NCI-H128 (cell line): ENCODE results near the gene CABP5.

ENCODE experiments used
- DNase-seq: peaks from one replicate; lab custom pipeline; 2025; ENCODE audit not compliant: unreplicated experiment; lab: John Stamatoyannopoulos, UW

The CABP5 gene

DNA sequence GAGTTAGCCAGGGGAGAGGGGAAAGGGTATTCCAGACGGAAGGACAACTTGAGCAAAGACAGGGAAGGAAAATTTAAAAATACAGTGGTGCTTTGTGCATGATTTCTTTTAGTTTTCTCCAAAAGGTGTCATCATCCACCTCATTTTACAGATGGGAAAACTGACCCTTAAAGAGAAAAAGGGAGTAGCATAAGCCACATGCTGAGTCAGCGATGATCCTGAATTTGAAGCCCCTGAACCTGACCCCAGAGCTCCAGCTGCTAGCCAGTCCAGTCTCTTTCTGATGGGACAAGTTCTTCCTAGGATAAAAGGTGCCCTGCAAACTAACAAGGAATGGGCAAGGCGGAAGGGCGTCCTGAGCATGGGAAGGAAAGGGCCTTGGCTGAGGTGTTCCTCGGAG, 10.3 kb downstream of the CABP5 start:
- no peak for DNase-seq

DNA sequence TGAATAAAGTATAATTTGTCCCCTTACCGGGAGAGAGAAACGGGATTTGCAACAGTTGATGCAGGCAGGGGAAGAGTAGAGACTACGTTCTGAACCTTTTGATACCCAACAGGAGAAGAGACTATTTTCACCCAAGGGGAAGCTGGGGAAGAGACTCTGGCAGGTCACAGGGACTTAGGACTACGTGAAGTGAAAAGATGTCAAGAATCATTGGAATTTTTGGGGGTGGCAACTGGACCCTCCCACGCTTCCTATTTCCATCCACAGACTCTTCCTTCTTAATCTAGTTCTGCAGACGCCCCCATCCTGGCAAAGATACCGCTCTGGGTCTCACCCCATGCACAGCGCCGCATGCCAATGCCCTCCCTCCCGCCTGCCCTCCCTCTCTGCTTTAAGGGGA, 13.8 kb downstream of the CABP5 start:
- DNase-seq = no peak

DNA sequence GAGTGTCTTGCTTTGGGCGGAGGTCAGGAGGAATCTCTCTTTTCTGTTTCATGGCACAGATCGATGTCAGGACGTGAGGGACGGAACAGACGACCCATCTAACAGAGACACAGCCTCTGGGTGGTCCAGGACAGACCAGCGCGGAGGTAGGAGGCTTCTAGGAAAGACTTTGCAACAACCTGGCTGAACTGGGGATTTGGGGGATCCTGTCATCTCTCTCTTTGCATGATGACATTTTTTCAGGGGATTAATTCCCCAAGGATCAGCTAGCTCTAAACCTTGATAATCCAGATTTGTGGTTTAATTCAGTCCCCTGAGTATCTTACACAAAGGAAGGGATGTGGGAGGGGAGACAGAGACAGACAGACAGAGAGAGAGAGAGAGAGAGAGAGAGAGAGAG, 14.4 kb downstream of the CABP5 start:
- DNase-seq = no peak

DNA sequence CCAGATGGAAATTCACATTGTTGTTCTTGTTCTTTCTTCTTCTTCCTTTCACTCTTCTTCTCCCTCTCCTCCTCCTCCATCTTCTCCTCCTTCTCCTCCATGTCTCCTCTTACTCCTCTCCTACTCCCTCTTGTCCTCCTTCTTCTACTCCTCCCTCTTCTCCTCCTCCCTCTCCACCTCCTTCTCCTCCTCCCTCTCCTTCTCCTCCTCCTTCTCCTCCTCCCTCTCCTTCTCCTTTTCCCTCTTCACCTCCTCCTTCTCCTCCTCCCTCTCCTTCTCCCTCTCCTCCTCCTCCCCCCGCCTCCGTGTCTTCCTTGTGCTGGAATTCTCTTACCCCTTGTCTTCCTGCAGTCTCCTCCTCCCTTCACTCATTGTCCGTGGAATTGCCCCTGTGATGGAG, 18.4 kb downstream of the CABP5 start:
- no peak for DNase-seq

DNA sequence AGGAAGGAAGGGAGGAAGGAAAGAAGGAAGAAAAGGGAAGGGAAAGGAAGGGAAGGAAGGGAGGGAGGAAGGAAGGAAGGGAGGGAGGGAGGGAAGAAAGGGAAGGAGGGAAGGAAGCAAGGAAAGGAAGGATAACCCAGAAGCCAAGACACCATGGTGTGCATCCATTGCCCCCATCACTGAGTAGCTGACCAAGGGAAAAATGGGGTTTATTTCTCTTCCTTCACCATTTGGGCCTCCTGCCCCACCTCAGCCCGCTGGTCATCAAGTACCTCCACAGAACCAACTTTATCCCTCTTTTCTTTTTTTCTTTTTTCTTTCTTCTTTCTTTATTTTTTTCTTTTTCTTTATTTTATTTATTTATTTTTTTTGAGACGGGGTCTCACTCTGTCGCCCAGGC, 20.4 kb downstream of the CABP5 start:
- DNase-seq = no peak

DNA sequence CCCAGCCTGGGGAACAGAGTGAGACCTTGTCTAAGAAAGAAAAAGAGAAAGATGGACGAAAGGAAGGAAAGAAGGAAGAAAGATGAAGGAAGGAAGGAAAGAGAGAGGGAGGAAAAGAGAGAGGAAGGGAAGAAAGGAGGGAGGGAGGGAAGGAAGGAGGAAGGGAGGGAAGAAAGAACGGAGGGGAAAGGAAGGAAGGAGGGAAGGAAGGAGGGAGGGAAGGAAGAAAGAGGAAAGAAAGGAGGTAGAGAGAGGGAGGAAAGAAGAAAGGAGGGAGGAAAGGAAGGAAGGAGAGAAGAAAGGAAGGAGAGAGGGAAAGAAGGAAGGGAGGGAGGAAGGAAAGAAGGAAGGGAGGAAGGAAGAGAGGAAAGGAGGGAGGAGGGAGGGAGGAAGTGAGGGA, 20.9 kb downstream of the CABP5 start:
- DNase-seq = no peak

DNA sequence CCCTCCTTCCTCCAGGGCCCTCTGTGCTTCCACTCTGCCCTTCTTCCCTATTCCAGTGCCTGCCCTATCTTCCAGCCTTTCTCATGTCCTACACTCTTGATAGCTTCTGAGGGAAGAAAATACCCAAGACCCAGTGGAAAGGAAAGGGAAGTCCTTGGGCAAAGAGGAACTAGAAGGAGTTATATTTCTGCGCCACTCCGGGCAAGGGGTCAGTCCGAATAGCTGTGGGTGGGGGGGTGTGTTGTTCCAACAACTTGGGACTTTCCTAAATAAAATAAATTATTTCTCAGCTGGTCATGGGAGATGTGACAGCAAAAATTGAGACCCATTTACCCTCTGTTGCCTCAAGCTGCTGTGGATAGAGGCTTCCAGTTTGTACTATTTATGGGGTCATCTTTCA, 23.2 kb downstream of the CABP5 start:
- no peak for DNase-seq

DNA sequence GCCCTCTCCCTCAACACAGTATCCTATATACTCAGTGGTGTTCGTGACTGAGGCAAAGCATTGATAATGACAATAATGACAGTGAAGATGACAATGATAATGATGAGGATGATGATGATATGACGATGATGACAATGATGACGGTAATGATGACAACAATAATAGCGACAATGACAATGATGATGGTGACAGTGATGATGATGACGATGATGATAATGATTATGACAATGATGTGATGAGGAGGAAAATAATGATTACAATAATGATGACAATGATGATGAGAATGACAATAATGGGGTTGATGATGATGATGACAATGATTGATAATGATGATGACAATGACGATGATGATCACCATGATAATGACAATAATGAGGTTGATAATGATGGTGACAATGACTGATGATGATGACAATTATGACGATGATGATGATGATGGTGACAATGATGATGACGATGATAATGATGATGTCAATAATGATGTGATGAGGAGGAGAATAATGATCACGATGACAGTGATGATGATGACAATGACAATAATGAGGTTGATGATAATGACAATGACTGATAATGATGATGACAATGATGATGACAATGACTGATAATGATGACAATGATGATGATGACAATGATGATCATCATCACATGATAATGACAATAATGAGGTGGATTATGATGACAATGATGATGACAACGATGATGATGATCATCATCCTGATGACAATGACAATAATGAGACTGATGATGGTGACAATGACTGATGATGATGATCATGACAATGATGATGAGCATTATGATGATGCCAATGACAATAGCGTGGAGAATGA, 32.7 kb downstream of the CABP5 start:
- DNase-seq = no peak

DNA sequence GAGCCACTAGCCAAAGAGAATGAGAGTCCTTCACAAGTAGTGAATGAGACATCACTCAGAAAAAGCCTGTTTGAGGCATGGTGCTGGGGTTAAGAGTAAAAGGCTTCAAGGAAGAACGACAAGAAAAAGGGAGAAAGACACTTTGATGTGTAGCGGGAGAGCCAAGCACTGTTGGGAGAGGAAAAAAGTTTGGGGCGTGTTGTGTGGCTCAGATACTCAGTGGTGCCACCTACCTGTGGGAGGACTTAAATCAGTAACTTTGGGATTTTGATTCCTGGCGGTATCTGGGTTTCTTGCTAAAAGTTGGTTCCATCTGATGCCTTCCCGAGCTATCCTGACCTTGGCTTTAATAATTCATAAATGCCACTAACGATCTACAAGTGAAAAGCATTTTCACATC, 37.1 kb downstream of the CABP5 start:
- DNase-seq = no peak

DNA sequence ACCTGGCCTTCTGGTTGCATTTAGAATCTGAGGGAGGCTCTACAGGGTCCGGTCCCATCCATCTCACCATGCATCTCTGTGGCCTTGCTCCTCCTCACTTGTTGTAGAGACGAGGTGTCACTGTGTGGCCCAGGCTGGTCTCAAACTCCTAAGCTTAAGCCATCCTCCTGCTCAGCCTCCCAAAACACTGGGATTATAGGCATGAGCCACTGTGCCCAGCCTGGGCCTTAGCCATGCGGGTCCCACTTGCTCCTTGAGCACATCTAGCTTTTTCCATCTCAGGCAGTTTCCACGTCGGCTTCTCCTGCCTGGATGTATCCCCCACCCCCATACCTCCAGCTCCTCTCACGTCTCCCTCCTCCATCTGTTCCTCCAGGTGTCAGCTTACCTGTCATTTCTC, 39.6 kb downstream of the CABP5 start:
- DNase-seq = no peak

DNA sequence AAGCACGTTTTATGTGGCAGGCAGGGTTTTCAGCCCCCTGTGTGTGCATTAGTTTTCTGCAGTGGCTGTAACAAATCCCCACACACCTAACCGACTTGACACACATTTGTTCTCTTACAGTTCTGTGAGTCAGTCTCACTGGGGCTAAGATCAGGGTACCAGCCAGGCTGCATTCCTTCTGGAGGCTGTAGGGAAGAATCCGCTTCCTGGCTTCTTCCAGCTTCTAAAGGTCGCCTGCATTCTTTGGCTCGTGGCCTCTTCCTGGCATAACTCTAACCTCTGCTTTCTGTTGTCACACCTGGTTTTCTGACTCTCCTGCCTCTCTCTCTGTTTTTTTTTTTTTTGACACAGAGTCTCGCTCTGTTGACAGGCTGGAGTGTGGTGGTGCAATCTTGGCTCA, 43.0 kb downstream of the CABP5 start:
- DNase-seq = no peak

DNA sequence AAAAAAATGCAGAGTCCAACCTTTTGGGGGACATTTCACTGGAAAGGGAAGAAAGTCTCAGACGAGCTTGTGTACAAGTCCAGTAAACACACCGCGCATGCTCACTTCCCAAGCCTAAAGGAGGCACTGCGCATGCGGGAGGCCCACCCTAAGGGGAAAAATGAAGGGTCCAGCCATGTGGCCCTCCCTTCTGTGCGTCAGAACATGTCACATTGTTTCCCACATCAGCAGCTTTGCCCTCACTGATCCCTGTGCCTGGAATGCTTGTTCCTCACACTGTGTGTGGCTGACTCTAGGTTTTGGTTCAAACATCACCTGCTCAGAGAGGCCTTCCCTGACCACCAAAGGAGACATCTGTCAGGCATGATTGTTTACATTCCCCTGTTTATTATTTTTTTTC, 45.1 kb downstream of the CABP5 start:
- DNase-seq = no peak

DNA sequence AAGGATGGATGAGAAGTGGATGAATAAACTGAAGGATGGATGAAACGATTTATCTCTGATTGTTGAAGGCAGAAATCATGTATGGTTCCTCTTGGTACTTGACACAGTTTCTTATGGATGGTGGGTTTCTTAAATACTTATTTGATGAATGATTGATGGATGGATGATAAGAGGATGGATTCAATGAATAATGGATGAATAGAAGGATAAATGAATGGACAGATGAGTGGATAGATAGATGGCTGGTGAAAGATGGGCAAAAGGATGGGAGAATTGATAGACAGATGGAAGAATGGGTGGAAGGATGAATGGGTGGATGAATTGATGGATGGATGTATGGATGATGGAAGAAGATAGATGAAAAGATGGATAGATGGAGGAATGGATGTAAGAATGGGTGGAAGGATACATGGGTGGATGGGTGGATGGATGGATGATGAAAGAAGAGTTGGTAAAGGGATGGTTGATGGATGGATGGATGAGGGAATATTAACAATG, 47.6 kb downstream of the CABP5 start:
- no peak for DNase-seq

DNA sequence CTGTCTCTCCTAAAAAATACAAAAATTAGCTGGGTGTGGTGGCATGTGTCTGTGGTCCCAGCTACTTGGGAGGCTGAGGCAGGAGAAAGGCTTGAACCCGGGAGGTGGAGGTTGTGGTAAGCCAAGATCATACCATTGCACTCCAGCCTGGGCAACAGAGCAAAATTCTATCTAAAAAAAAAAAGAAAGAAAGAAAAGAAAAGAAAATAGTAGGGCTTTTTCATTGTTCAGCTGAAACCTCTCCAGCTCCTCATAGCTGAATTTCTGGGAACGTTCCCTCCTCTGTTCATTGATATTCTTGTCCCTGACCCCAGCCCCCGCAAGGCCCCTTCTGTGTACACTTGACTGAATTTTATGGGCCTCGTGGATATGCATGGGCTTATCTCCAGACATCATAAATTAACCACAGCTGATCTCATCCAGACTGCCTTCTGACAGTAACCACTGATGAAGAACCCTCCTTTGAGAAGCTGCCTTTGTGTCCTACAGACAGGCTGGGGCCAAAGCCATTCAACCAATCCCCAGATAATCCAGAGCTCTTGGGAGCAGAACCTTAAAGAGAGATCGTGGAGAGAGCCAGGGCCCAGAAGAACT, 49.6 kb downstream of the CABP5 start, which contains the start of gene ELSPBP1:
Gene ELSPBP1 (plus strand): TSS at position 424 of the 594 bp plus-strand sequence. CDS start 14,036 bp downstream, outside the sequence.
- DNase-seq = no peak

DNA sequence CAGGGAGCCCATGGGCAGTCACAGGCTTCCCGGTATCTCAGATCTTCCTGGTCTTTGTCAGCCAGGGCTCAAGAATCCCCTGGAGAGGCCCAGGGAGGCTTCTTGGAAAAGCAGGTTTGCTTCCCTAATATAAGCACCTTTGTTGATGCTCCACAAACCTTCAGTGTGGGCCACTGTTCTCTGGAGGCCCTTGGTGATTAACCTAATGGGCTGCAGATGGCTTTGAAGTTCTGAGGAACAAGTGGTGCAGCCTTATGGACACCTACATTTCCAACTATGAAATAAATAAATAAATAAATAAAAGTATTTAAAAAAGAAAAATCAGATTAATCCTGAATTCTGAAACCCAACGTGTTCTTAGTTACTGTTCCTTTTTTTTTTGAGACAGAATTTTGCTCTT, 51.8 kb downstream of the CABP5 start, which contains the start of gene BSPH1:
Gene BSPH1 (minus strand): TSS at position 101 of the 400 bp plus-strand sequence. CDS start 89 bp downstream, at position 12.
- no peak for DNase-seq

DNA sequence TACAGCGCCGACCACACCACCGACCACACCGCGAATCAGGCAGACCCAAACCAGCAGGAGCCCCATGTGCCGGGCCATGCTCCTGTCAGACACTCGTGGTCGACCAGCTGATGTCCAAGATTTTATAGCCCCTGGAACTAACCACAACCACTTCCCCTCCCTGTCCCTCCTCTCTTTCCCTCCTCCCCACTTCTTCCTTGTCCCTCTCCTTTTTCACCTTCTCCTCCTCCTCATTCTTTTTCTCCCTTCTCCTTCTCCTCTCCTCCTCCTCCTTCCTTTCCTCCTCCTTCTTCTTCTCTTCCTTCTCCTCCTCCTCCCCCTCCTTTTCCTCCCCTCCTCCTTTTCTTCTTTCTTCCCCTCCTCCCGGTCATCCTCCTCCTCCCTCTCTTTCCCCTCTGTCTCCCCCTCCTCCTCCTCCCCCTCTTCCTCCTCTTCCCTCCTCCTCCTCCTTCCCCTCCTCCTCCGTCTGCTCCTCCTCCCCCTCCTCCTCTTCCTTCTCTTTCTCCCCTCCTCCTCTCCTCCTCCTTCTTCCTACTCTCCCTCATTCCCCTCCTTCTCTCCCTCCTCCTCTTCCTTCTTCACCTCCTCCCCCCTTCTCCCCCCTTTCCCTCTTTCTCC, 52.6 kb downstream of the CABP5 start:
- DNase-seq = no peak
